ENCODE data around the gene CDH19. TPM values are rescaled to one million over a fixed set of nuclear protein-coding genes. Genes with fewer than 3 reads are reported as not detected.

Gene CDH19
- total and polyA plus RNA-seq, 10 of the 15 experiments (the other 5 are each of a cell fraction or from before 2014, with no cell fraction given): 0.01 TPM; not detected in 9

- TF ChIP-seq ZBTB4 (CRISPR knock-in tag; IDR thresholded peaks at IDR 0.05): no peak
- no peak for TF ChIP-seq DPF2 (IDR thresholded peaks at IDR 0.05)
- TF ChIP-seq CHD4 (IDR thresholded peaks at IDR 0.05): no peak
- no peak for TF ChIP-seq MLLT1 (IDR thresholded peaks at IDR 0.05)
Observed at GRCh38 chr18:66562279-66562678, 41.6 kb downstream of the CDH19 start (continued).

GRCh38 chr18:66560094-66560493, 43.8 kb downstream of the CDH19 start:
- ChIA-PET CTCF (interaction anchor here (0.9 to 1.4 kb wide), 4 partner anchors 9 to 429 kb away, joined by 3 to 5 read pairs (median 3); no protein-coding TSS in a partner anchor), POLR2A (no interaction called here), SMC1A (ENCODE audit: uncharacterized antibody, unreplicated experiment) (interaction anchor here (1.1 to 1.4 kb wide), 3 partner anchors 54 to 639 kb away, joined by 3 read pairs; no protein-coding TSS in a partner anchor), RAD21 (ENCODE audit: unreplicated experiment) (no interaction called here)
- Histone ChIP-seq H3K27me3 (replicated peaks in 1 of 2; ENCODE audit: control insufficient read depth in 2 of 2, insufficient read depth in 2 of 2, low read length in 1 of 2) (no peaks in the 10 kb centered on the region), H3K4me1 (ENCODE audit: control insufficient read depth, insufficient read depth, low read length) (no peaks in the 10 kb centered on the region), H3K9ac (ENCODE audit: control insufficient read depth, insufficient read depth, low read length) (no peak overlapping the region), H3K9me3 (replicated peaks; ENCODE audit: control insufficient read depth, insufficient read depth, low read length) (no peaks in the 10 kb centered on the region), H3K4me3 (no peak overlapping the region), H2AFZ (ENCODE audit: control insufficient read depth, low read depth, low read length) (no peak overlapping the region), H3K4me2 (ENCODE audit: control insufficient read depth, insufficient read depth) (no peak overlapping the region), H3K79me2 (ENCODE audit: control insufficient read depth, insufficient read depth, low read length) (no peaks in the 10 kb centered on the region), H4K20me1 (ENCODE audit: control insufficient read depth, insufficient read depth) (no peaks in the 10 kb centered on the region), H3K36me3 (ENCODE audit: control insufficient read depth in 2 of 2, insufficient read depth in 2 of 2, low read length in 1 of 2) (no peaks in the 10 kb centered on the region), H3K27ac (ENCODE audit: control insufficient read depth, insufficient read depth) (no peak overlapping the region)
- peak; percentile 53; the same call in 2 of the 3 replicates for ATAC-seq
- TF ChIP-seq CTCF (IDR thresholded peaks at IDR 0.05 in 2 of 3, conservative IDR thresholded peaks at IDR 0.05 in 1 of 3; ENCODE audit: control insufficient read depth in 2 of 3, extremely low read depth in 1 of 3, insufficient read depth in 1 of 3, low read depth in 3 of 3, low read length in 3 of 3) (peak; percentile 11 to 36 (median 34); a peak in 4 of 6 replicates), RAD21 (IDR thresholded peaks at IDR 0.05; ENCODE audit: insufficient read depth, low read depth, low read length) (no peak), ATF3 (IDR thresholded peaks at IDR 0.05; ENCODE audit: borderline replicate concordance, extremely low read depth, low read depth, low read length) (no peak), SMC3 (IDR thresholded peaks at IDR 0.05; ENCODE audit: borderline replicate concordance, low read length) (peak; percentile 16; the same call in 1 of the 2 replicates), SP1 (IDR thresholded peaks at IDR 0.05; ENCODE audit: low read depth, low read length) (no peak), ZZZ3 (IDR thresholded peaks at IDR 0.05; ENCODE audit: control insufficient read depth, insufficient read length, low read depth) (no peak), ZBED1 (IDR thresholded peaks at IDR 0.05; ENCODE audit: borderline replicate concordance) (no peak), LARP7 (IDR thresholded peaks at IDR 0.05) (no peak)
- 15% methylated on average over 4 of the region's 4 CpGs for WGBS (ENCODE audit: insufficient coverage, insufficient replicate concordance, low lambda C conversion rate, missing lambda C conversion rate)
- in situ Hi-C loops (cut with MboI): no loop called here
- no peak for FAIRE-seq
- BruUV-seq (replicated peaks): no TSS peak
- no peak for DNase-seq (ENCODE audit: low read depth, low spot score)
- intact Hi-C loops (cut with micrococcal nuclease; ENCODE audit: unreplicated experiment): loop anchor here (5.0 kb wide), 2 partner anchors 312 to 642 kb away; no protein-coding TSS in a partner anchor

Data from GM12878 (cell line).